HepG2 (cell line): ENCODE data around the gene AUH. TPM values are rescaled to one million over a fixed set of nuclear protein-coding genes. Genes with fewer than 3 reads are reported as not detected.

Experiments used
- ATAC-seq: fragments of 200-7000 bp; cut with Tn5 transposase; 3 replicates; pipeline ENCODE4 v1.9.1; 2020; ENCODE audit warnings: mild to moderate bottlenecking, moderate library complexity
- BruUV-seq: library from RNA; stranded (reverse); fragments of 400-500 nt; replicated peaks from 2 replicates; lab custom pipeline; 2021; lab: Mats Ljungman, UMichigan
- CTCF ChIA-PET: fragments of 300-600 bp; formaldehyde crosslinking; extraction: SDS; loops from one replicate; lab custom pipeline; 2021; ENCODE audit warnings: low total read pairs, inconsistent platforms, low intra/inter-chr PET ratio; lab: Yijun Ruan, JAX
- POLR2A ChIA-PET: fragments of 350-600 bp; sonication (Branson Sonifier 250); formaldehyde crosslinking; loops from one replicate; lab custom pipeline; 2020; ENCODE audit warnings: antibody characterized with exemption, inconsistent platforms; lab: Yijun Ruan, JAX
- DNase-seq: peaks from one replicate; pipeline ENCODE4 v3.0.0-alpha.2; 2015; ENCODE audit warnings: low spot score
- FAIRE-seq: peaks from 3 replicates; lab custom pipeline; 2011; peaks lifted over from hg19 to GRCh38; lab: Jason Lieb, UNC
- H2AFZ ChIP-seq: one replicate; pipeline ENCODE4 v1.6.1; 2011; ENCODE audit warnings: low read length, inconsistent platforms
- H3K27ac ChIP-seq: fragments of 300-600 bp; 3 replicates; pipeline ENCODE4 v1.8.0; 2011; ENCODE audit warnings: mixed run types, mild to moderate bottlenecking, mixed read lengths, low read length, inconsistent platforms; ENCODE audit not compliant: insufficient read depth; ENCODE audit errors: extremely low read length
- H3K27me3 ChIP-seq, 2 experiments: fragments of 200-600 bp in 1 of 2; 2 replicates in 1 of 2; 3 replicates in 1 of 2; pipeline versions ENCODE4 v1.6.0 to v1.8.0; 2011; ENCODE audit warnings: low read length in 2 of 2, mild to moderate bottlenecking in 2 of 2, moderate library complexity in 2 of 2, inconsistent platforms in 1 of 2; ENCODE audit not compliant: insufficient read depth in 2 of 2, control insufficient read depth in 1 of 2
- H3K36me3 ChIP-seq, 2 experiments: fragments of 200-600 bp in 1 of 2; replicated peaks in 1 of 2; 2 replicates in 1 of 2; 3 replicates in 1 of 2; pipeline versions ENCODE4 v1.5.1 to v1.8.0; 2011; ENCODE audit warnings: low read length in 2 of 2, inconsistent platforms in 1 of 2; ENCODE audit not compliant: insufficient read depth in 2 of 2, control insufficient read depth in 1 of 2
- H3K4me1 ChIP-seq: 2 replicates; pipeline ENCODE4 v1.5.1; 2012; ENCODE audit warnings: low read length, inconsistent platforms; ENCODE audit not compliant: insufficient read depth
- H3K4me2 ChIP-seq: 2 replicates; pipeline ENCODE4 v1.6.0; 2011; ENCODE audit warnings: low read depth, low read length, inconsistent platforms
- H3K4me3 ChIP-seq, 3 experiments: fragments of 200-600 bp in 1 of 3; sonication (generic), shearing (Covaris generic) in 1 of 3; replicated peaks in 1 of 3; 2 replicates each; pipeline ENCODE4 v1.5.1; 2011 to 2016; ENCODE audit warnings: low read length in 3 of 3, inconsistent platforms in 2 of 3, low read depth in 2 of 3, mild to moderate bottlenecking in 2 of 3, control low read depth in 1 of 3, mixed read lengths in 1 of 3; ENCODE audit not compliant: insufficient read depth in 1 of 3
- H3K79me2 ChIP-seq: one replicate; pipeline ENCODE4 v1.6.1; 2011; ENCODE audit warnings: low read length, inconsistent platforms; ENCODE audit not compliant: insufficient read depth
- H3K9ac ChIP-seq: 2 replicates; pipeline ENCODE4 v1.6.0; 2011; ENCODE audit warnings: mild to moderate bottlenecking, low read depth, low read length, inconsistent platforms; ENCODE audit not compliant: insufficient read depth
- H3K9me3 ChIP-seq: 2 replicates; pipeline ENCODE4 v1.5.1; 2012; ENCODE audit warnings: mild to moderate bottlenecking, low read length
- H4K20me1 ChIP-seq: 2 replicates; pipeline ENCODE4 v1.6.0; 2011; ENCODE audit warnings: inconsistent platforms, mild to moderate bottlenecking, low read length, moderate library complexity; ENCODE audit not compliant: insufficient read depth
- ATF3 ChIP-seq: sonication (generic); formaldehyde crosslinking; IDR thresholded peaks from 2 replicates; pipeline ENCODE4 v1.4.0; 2020; ENCODE audit warnings: missing genetic modification reagents
- ATF5 ChIP-seq: sonication (generic); formaldehyde crosslinking; IDR thresholded peaks from 2 replicates; pipeline ENCODE4 v1.4.0; 2020; ENCODE audit warnings: mild to moderate bottlenecking, low read depth, missing genetic modification reagents
- CENPX ChIP-seq: sonication (generic); formaldehyde crosslinking; IDR thresholded peaks from 2 replicates; pipeline ENCODE4 v1.9.0; 2021; ENCODE audit warnings: mild to moderate bottlenecking, missing genetic modification reagents, moderate library complexity
- ISL2 ChIP-seq: sonication (generic); formaldehyde crosslinking; IDR thresholded peaks from 2 replicates; pipeline ENCODE4 v1.5.0; 2020; ENCODE audit warnings: missing genetic modification reagents
- JUN ChIP-seq: sonication (generic); formaldehyde crosslinking; IDR thresholded peaks from 2 replicates; pipeline ENCODE4 v1.4.0; 2020; ENCODE audit warnings: mild to moderate bottlenecking, missing genetic modification reagents
- NR2C2 ChIP-seq: sonication (generic); formaldehyde crosslinking; IDR thresholded peaks from 2 replicates; pipeline ENCODE4 v1.4.0; 2020; ENCODE audit warnings: missing genetic modification reagents, mild to moderate bottlenecking, moderate library complexity, borderline replicate concordance
- PAWR ChIP-seq: sonication (generic); formaldehyde crosslinking; IDR thresholded peaks from 2 replicates; pipeline ENCODE4 v1.4.0; 2020; ENCODE audit warnings: missing genetic modification reagents, mild to moderate bottlenecking, borderline replicate concordance
- RFXAP ChIP-seq: sonication (generic); formaldehyde crosslinking; IDR thresholded peaks from 2 replicates; pipeline ENCODE4 v1.4.0; 2020; ENCODE audit warnings: missing genetic modification reagents, borderline replicate concordance
- RNF219 ChIP-seq: sonication (generic); formaldehyde crosslinking; IDR thresholded peaks from 2 replicates; pipeline ENCODE4 v1.5.0; 2020; ENCODE audit warnings: mild to moderate bottlenecking, missing genetic modification reagents
- ZBTB3 ChIP-seq: sonication (generic); formaldehyde crosslinking; IDR thresholded peaks from 2 replicates; pipeline ENCODE4 v1.4.0; 2020; ENCODE audit warnings: low read depth, mild to moderate bottlenecking, moderate library complexity, missing genetic modification reagents, borderline replicate concordance
- ZNF362 ChIP-seq: sonication (generic); formaldehyde crosslinking; IDR thresholded peaks from 2 replicates; pipeline ENCODE4 v1.4.0; 2020; ENCODE audit warnings: missing genetic modification reagents, mild to moderate bottlenecking, borderline replicate concordance
- ZNF414 ChIP-seq: sonication (generic); formaldehyde crosslinking; IDR thresholded peaks from 2 replicates; pipeline ENCODE4 v1.5.0; 2020; ENCODE audit warnings: missing genetic modification reagents
- ZNF446 ChIP-seq: sonication (generic); formaldehyde crosslinking; IDR thresholded peaks from 2 replicates; pipeline ENCODE4 v1.5.0; 2020; ENCODE audit warnings: mild to moderate bottlenecking, missing genetic modification reagents
- ZNF570 ChIP-seq: sonication (generic); formaldehyde crosslinking; IDR thresholded peaks from 2 replicates; pipeline ENCODE4 v1.4.0; 2020; ENCODE audit warnings: mild to moderate bottlenecking, missing genetic modification reagents, borderline replicate concordance
- ZNF576 ChIP-seq: sonication (generic); formaldehyde crosslinking; IDR thresholded peaks from 2 replicates; pipeline ENCODE4 v1.4.0; 2020; ENCODE audit warnings: mild to moderate bottlenecking, missing genetic modification reagents
- ZNF724P ChIP-seq: sonication (generic); formaldehyde crosslinking; IDR thresholded peaks from 2 replicates; pipeline ENCODE4 v1.8.0; 2022; ENCODE audit warnings: missing genetic modification reagents, borderline replicate concordance
- WGBS: methylation state at CpG from one replicate; pipeline ENCODE4 v1.1.6; 2017; ENCODE audit warnings: low lambda C conversion rate; 5-methylcytosine and 5-hydroxymethylcytosine counted together
- in situ Hi-C: cut with HindIII; loops from 2 replicates; pipeline ENCODE4 v1.10.0; 2017; ENCODE audit warnings: low pct_unique_long_range_greater_than_20kb; ENCODE audit not compliant: extremely low pct_ligation_motif_present
- intact Hi-C: fragments of 100-400 bp; cut with micrococcal nuclease; formaldehyde crosslinking; loops from one replicate; pipeline ENCODE4 v1.10.0; 2022; ENCODE audit not compliant: unreplicated experiment
- polyA plus RNA-seq, 8 experiments: library from polyadenylated mRNA; depleted of rRNA in 3 of 8; stranded (reverse) in 7 of 8; unstranded in 1 of 8; fragments of >200 nt; fragmentation: Illumina TruSeq in 4 of 8; extraction: Trizol in 4 of 8; gene quantifications; 2 replicates each; pipeline versions ENCODE4 v1.2.1 to v1.2.3, GENCODE V29; 2011 to 2016; ENCODE audit warnings: low read depth in 4 of 8, missing spikeins in 1 of 8, mixed read lengths in 1 of 8; ENCODE audit not compliant: insufficient read depth in 1 of 8
- total RNA-seq, 5 experiments: library from RNA; depleted of rRNA; stranded (reverse); fragments of >200 nt; fragmentation: Illumina TruSeq; extraction: Trizol; gene quantifications; 2 replicates each; pipeline ENCODE4 v1.2.3, GENCODE V29; 2016; ENCODE audit warnings: low read depth in 1 of 5

The AUH gene
- total and polyA plus RNA-seq, 2 of the 13 experiments (the other 11 are each of a cell fraction or from before 2014, with no cell fraction given): 25.8 to 31.9 TPM

GRCh38 chr9:91303741-91304415 is 57.8 kb downstream of the AUH start:
- H3K4me2 ChIP-seq: no peak overlapping the region
- ATAC-seq (no peak), DNase-seq (no peak), FAIRE-seq (no peak)
- no peaks in the 10 kb centered on the region for H3K27me3 ChIP-seq
- H3K4me1 ChIP-seq: peaks cover 18% of the 10 kb centered on the region; the same call in 1 of the 2 replicates
- ChIA-PET POLR2A (interaction anchor here (1.2 kb wide), 1 partner anchor 121 kb away, joined by 3 read pairs; no protein-coding TSS in a partner anchor), CTCF (no interaction called here)
- in situ Hi-C loops: no loop called here
- no peaks in the 10 kb centered on the region for H3K9me3 ChIP-seq
- H2AFZ ChIP-seq: no peak overlapping the region
- H3K27ac ChIP-seq: no peak overlapping the region
- H3K36me3 ChIP-seq: peaks cover 2 to 10% of the 10 kb centered on the region in 2 experiments; a peak in 3 of 5 replicates
- BruUV-seq: no TSS peak
- no peak overlapping the region for H3K9ac ChIP-seq
- no peaks in the 10 kb centered on the region for H4K20me1 ChIP-seq
- 86% methylated on average over 2 of the region's 2 CpGs for WGBS
- intact Hi-C loops: no loop called here
- H3K4me3 ChIP-seq: no peak overlapping the region
- peaks cover 10% of the 10 kb centered on the region for H3K79me2 ChIP-seq
- no peak for TF ChIP-seq ZBTB3 (CRISPR knock-in tag)
- no peak for TF ChIP-seq ZNF576
- no peak for TF ChIP-seq ISL2 (CRISPR knock-in tag)
- TF ChIP-seq RFXAP (CRISPR knock-in tag): no peak
- TF ChIP-seq ZNF570 (CRISPR knock-in tag): no peak
- TF ChIP-seq PAWR (CRISPR knock-in tag): no peak
- no peak for TF ChIP-seq ZNF414
- no peak for TF ChIP-seq ATF3 (CRISPR knock-in tag)
- TF ChIP-seq ZNF724P (CRISPR knock-in tag): no peak
- no peak for TF ChIP-seq ATF5 (CRISPR knock-in tag)
- TF ChIP-seq JUN (CRISPR knock-in tag): no peak
- no peak for TF ChIP-seq RNF219 (CRISPR knock-in tag)
- TF ChIP-seq NR2C2 (CRISPR knock-in tag): no peak
- no peak for TF ChIP-seq ZNF446 (CRISPR knock-in tag)
- TF ChIP-seq ZNF362 (CRISPR knock-in tag): no peak
- no peak for TF ChIP-seq CENPX (CRISPR knock-in tag)
